ENCODE measurements around the gene RHBDF2. TPM values are rescaled to one million over a fixed set of nuclear protein-coding genes. Genes with fewer than 3 reads are reported as not detected.

The RHBDF2 gene
- polyA plus RNA-seq, 3 donors = 36.9 to 124 (median 68.6) TPM

- peak within 1 kb of the TSS; percentile 51 for H3K4me2 ChIP-seq (replicated peaks; ENCODE audit: extremely low read depth, low read length, poor library complexity, severe bottlenecking)
- H3K27me3 ChIP-seq (ENCODE audit: control insufficient read depth in 2 of 2, insufficient read depth in 2 of 2, low read length in 2 of 2) = peaks cover 23 to 35% of the 10 kb centered on the region in 2 donors
- peaks cover 13 to 20% of the 10 kb centered on the region in 2 donors for H3K4me1 ChIP-seq (ENCODE audit: control insufficient read depth in 1 of 2, insufficient read depth in 2 of 2, low read length in 2 of 2)
- peaks cover 0 to 12% of the 10 kb centered on the region in 2 donors for H3K9me3 ChIP-seq (replicated peaks in 1 of 2; ENCODE audit: control insufficient read depth in 1 of 2, insufficient read depth in 1 of 2, low read length in 2 of 2)
- Mint-ChIP-seq H3K4me3 (peak within 1 kb of the TSS in 1 of 2 donors; percentile 82), H3K9me3 (peaks cover 0 to 6% (median 4%) of the 10 kb centered on the region in 7 donors), H3K27me3 (ENCODE audit: low read depth in 3 of 3) (peaks cover 53 to 68% (median 57%) of the 10 kb centered on the region in 3 donors), H3K27ac (peak within 1 kb of the TSS in 1 of 7 donors; percentile 60), H3K36me3 (peaks cover 3 to 8% of the 10 kb centered on the region in 2 donors), H3K4me1 (peaks cover 10% of the 10 kb centered on the region)
- under 1% methylated on average over 64 of the region's 95 CpGs for WGBS (ENCODE audit: insufficient coverage)
- intact Hi-C loops (cut with micrococcal nuclease) = no loop called here
- H3K27ac ChIP-seq (ENCODE audit: low read depth in 1 of 2, low read length in 2 of 2) = no peak within 1 kb of the TSS
- peak within 1 kb of the TSS in 1 of 3 experiments; percentile 11 for H3K4me3 ChIP-seq (replicated peaks in 1 of 3; ENCODE audit: low read depth in 2 of 3, low read length in 3 of 3)
- H3K36me3 ChIP-seq (replicated peaks in 1 of 2; ENCODE audit: control insufficient read depth in 1 of 2, insufficient read depth in 2 of 2, low read length in 2 of 2) = no peaks in the 10 kb centered on the region
- no peak for TF ChIP-seq CTCF (IDR thresholded peaks at IDR 0.05)
- H2AFZ ChIP-seq (ENCODE audit: insufficient read depth, low read depth, low read length, poor library complexity, severe bottlenecking) = peak within 1 kb of the TSS; percentile 41
- DNase-seq = no peak
- no peaks in the 10 kb centered on the region for H4K20me1 ChIP-seq (ENCODE audit: insufficient read depth, low read length)
- no peaks in the 10 kb centered on the region for H3K79me2 ChIP-seq (ENCODE audit: insufficient read depth, low read length)
- H3K9ac ChIP-seq (ENCODE audit: insufficient read depth, low read length, poor library complexity, severe bottlenecking) = no peak within 1 kb of the TSS
These were observed 36.5 kb upstream of the RHBDF2 start, which contains the start of gene CYGB for GRCh38 chr17:76537578-76538280. Gene CYGB (minus strand): TSS chr17:76537709. CDS start chr17:76537542, 167 bp downstream.

- no peaks in the 10 kb centered on the region for H4K20me1 ChIP-seq (ENCODE audit: insufficient read depth, low read length)
- H2AFZ ChIP-seq (ENCODE audit: insufficient read depth, low read depth, low read length, poor library complexity, severe bottlenecking) = no peak overlapping the region
- H3K4me1 Mint-ChIP-seq = peaks cover 10% of the 10 kb centered on the region
- peak overlapping the region in 1 of 2 donors; percentile 67 for H3K4me3 Mint-ChIP-seq
- H3K4me3 ChIP-seq (replicated peaks in 1 of 3; ENCODE audit: low read depth in 2 of 3, low read length in 3 of 3) = no peak overlapping the region
- peaks cover 0 to 6% (median 4%) of the 10 kb centered on the region in 7 donors for H3K9me3 Mint-ChIP-seq
- peaks cover 3 to 8% of the 10 kb centered on the region in 2 donors for H3K36me3 Mint-ChIP-seq
- intact Hi-C loops (cut with micrococcal nuclease) = no loop called here
- no peak overlapping the region for H3K27ac ChIP-seq (ENCODE audit: low read depth in 1 of 2, low read length in 2 of 2)
- 14% methylated on average over 23 of the region's 26 CpGs for WGBS (ENCODE audit: insufficient coverage)
- TF ChIP-seq CTCF (IDR thresholded peaks at IDR 0.05) = no peak
- peaks cover 13 to 20% of the 10 kb centered on the region in 2 donors for H3K4me1 ChIP-seq (ENCODE audit: control insufficient read depth in 1 of 2, insufficient read depth in 2 of 2, low read length in 2 of 2)
- H3K27me3 ChIP-seq (ENCODE audit: control insufficient read depth in 2 of 2, insufficient read depth in 2 of 2, low read length in 2 of 2) = peaks cover 23 to 35% of the 10 kb centered on the region in 2 donors
- H3K27me3 Mint-ChIP-seq (ENCODE audit: low read depth in 3 of 3) = peaks cover 52 to 63% (median 54%) of the 10 kb centered on the region in 3 donors
- H3K4me2 ChIP-seq (replicated peaks; ENCODE audit: extremely low read depth, low read length, poor library complexity, severe bottlenecking) = no peak overlapping the region
- H3K9ac ChIP-seq (ENCODE audit: insufficient read depth, low read length, poor library complexity, severe bottlenecking) = no peak overlapping the region
- H3K79me2 ChIP-seq (ENCODE audit: insufficient read depth, low read length) = no peaks in the 10 kb centered on the region
- H3K9me3 ChIP-seq (replicated peaks in 1 of 2; ENCODE audit: control insufficient read depth in 1 of 2, insufficient read depth in 1 of 2, low read length in 2 of 2) = peaks cover 0 to 12% of the 10 kb centered on the region in 2 donors
- no peak overlapping the region for H3K27ac Mint-ChIP-seq
- DNase-seq = no peak
- no peaks in the 10 kb centered on the region for H3K36me3 ChIP-seq (replicated peaks in 1 of 2; ENCODE audit: control insufficient read depth in 1 of 2, insufficient read depth in 2 of 2, low read length in 2 of 2)
These were observed 36.0 kb upstream of the RHBDF2 start for GRCh38 chr17:76537288-76537577.
